Kidney (tissue), 14 donors: ENCODE results near the gene PABPN1. TPM values are rescaled to one million over a fixed set of nuclear protein-coding genes. Genes with fewer than 3 reads are reported as not detected.

ENCODE experiments used
- DNase-seq, 5 donors: peaks; one replicate each; pipeline ENCODE4 v3.0.0-alpha.2; 2013 to 2020
- FAIRE-seq: peaks from 2 replicates; lab custom pipeline; 2012; peaks lifted over from hg19 to GRCh38; lab: Jason Lieb, UNC
- H3K27ac ChIP-seq, 2 donors: one replicate each; pipeline ENCODE4 v1.7.0; 2013; ENCODE audit warnings: low read depth in 2 of 2, low read length in 2 of 2, inconsistent platforms in 1 of 2
- H3K27me3 ChIP-seq: one replicate; pipeline ENCODE4 v1.7.1; 2013; ENCODE audit warnings: low read length, inconsistent platforms; ENCODE audit not compliant: control insufficient read depth, insufficient read depth
- H3K36me3 ChIP-seq, 3 donors: one replicate each; pipeline versions ENCODE4 v1.7.0 to v1.7.1; 2013; ENCODE audit warnings: low read length in 3 of 3, control low read depth in 1 of 3, inconsistent platforms in 1 of 3; ENCODE audit not compliant: insufficient read depth in 3 of 3, control insufficient read depth in 2 of 3
- H3K4me1 ChIP-seq, 3 donors: one replicate each; pipeline versions ENCODE4 v1.7.0 to v1.7.1; 2013; ENCODE audit warnings: low read length in 3 of 3, inconsistent platforms in 1 of 3, low read depth in 1 of 3; ENCODE audit not compliant: control insufficient read depth in 2 of 3, insufficient read depth in 2 of 3
- H3K4me3 ChIP-seq, 3 donors: one replicate each; pipeline versions ENCODE4 v1.7.0 to v1.8.1; 2013; ENCODE audit warnings: low read length in 3 of 3, control low read depth in 1 of 3, inconsistent platforms in 1 of 3
- H3K9ac ChIP-seq, 3 donors: one replicate each; pipeline versions ENCODE4 v1.7.0 to v1.7.1; 2013; ENCODE audit warnings: low read length in 3 of 3, control low read depth in 1 of 3, inconsistent platforms in 1 of 3
- H3K9me3 ChIP-seq, 3 donors: one replicate each; pipeline versions ENCODE4 v1.7.0 to v1.7.1; 2013; ENCODE audit warnings: low read length in 3 of 3, control low read depth in 1 of 3, inconsistent platforms in 1 of 3; ENCODE audit not compliant: control insufficient read depth in 2 of 3, insufficient read depth in 1 of 3
- intact Hi-C: fragments of 100-400 bp; cut with DNase I; formaldehyde crosslinking; loops from one replicate; pipeline ENCODE4 v1.11.1; 2022
- polyA plus RNA-seq: library from polyadenylated mRNA; stranded (reverse); fragments of 350-450 nt; fragmentation: Illumina TruSeq; extraction: RNeasy Lipid Tissue Mini Kit (QIAGEN cat#74804); gene quantifications from one replicate; pipeline ENCODE4 v1.2.3, GENCODE V29; 2014; ENCODE audit warnings: low read depth, low replicate concordance; ENCODE audit not compliant: insufficient read depth
- total RNA-seq: library from RNA; stranded (reverse); fragmentation: NEBNext Ultra II Directional; extraction: Animal tissue kit (Norgen Biotek cat#: 25700); gene quantifications from one replicate; pipeline ENCODE4 v1.2.1, GENCODE V29; 2021
- TF ChIP-seq, protein P1 (sequence below): IDR thresholded peaks from 3 replicates; pipeline ENCODE4 v1.5.1; 2012; ENCODE audit warnings: mild to moderate bottlenecking, moderate library complexity, borderline replicate concordance; ENCODE audit not compliant: insufficient read depth; ENCODE audit errors: extremely low read depth
- donor health status: control.
- donor health status: control.
- donor health status: control.
- donor health status: control.
- donor health status: control.
- donor health status: DM: yes; HTN: yes; CAD: no.
- donor health status: Normal renal cell carcinoma (clear cell type).

The PABPN1 gene
- total and polyA plus RNA-seq, 2 donors from 2014 or later = 140 to 145 TPM

DNA sequence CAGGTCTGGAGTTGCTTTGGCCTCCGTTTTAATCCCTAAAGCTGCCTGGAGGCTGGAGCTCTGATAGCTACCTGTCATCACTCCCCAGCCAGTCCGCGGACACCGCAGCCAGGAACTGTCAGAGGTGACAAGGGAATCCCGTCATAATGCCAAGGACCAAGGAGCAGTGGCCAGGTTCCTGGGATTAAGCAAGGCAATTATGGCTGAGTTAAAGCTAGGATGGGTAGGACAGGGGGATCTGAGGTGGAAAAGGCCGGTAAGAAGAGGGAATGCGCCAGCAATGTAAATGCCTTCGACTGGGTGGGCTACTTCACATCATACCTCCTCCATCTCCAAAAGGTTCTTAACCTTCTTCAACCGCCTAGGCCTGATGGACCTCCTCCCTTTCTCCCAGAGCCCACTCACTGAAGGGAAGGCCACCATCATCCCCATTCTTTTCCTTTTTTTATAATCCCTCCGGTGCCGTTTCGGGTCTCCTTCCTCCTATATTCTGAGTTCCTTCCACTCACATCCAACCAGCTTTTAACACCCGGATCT is 20.5 kb upstream of the PABPN1 start:
- TF ChIP-seq, protein P1, sequence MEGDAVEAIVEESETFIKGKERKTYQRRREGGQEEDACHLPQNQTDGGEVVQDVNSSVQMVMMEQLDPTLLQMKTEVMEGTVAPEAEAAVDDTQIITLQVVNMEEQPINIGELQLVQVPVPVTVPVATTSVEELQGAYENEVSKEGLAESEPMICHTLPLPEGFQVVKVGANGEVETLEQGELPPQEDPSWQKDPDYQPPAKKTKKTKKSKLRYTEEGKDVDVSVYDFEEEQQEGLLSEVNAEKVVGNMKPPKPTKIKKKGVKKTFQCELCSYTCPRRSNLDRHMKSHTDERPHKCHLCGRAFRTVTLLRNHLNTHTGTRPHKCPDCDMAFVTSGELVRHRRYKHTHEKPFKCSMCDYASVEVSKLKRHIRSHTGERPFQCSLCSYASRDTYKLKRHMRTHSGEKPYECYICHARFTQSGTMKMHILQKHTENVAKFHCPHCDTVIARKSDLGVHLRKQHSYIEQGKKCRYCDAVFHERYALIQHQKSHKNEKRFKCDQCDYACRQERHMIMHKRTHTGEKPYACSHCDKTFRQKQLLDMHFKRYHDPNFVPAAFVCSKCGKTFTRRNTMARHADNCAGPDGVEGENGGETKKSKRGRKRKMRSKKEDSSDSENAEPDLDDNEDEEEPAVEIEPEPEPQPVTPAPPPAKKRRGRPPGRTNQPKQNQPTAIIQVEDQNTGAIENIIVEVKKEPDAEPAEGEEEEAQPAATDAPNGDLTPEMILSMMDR = no peak
- H3K4me1 ChIP-seq = peaks cover 3 to 15% (median 14%) of the 10 kb centered on the region in 3 donors
- peaks cover 0 to 3% (median 0%) of the 10 kb centered on the region in 3 donors for H3K36me3 ChIP-seq
- H3K4me3 ChIP-seq = peak overlapping the region; percentile 86 to 91 (median 88)
- H3K27me3 ChIP-seq = no peaks in the 10 kb centered on the region
- no peak for FAIRE-seq
- intact Hi-C loops = no loop called here
- peak in 2 of 5 donors; percentile 60 to 67 for DNase-seq
- H3K9me3 ChIP-seq = no peaks in the 10 kb centered on the region
- H3K27ac ChIP-seq = peak overlapping the region; percentile 94 to 98
- H3K9ac ChIP-seq = peak overlapping the region; percentile 75 to 99 (median 94)

DNA sequence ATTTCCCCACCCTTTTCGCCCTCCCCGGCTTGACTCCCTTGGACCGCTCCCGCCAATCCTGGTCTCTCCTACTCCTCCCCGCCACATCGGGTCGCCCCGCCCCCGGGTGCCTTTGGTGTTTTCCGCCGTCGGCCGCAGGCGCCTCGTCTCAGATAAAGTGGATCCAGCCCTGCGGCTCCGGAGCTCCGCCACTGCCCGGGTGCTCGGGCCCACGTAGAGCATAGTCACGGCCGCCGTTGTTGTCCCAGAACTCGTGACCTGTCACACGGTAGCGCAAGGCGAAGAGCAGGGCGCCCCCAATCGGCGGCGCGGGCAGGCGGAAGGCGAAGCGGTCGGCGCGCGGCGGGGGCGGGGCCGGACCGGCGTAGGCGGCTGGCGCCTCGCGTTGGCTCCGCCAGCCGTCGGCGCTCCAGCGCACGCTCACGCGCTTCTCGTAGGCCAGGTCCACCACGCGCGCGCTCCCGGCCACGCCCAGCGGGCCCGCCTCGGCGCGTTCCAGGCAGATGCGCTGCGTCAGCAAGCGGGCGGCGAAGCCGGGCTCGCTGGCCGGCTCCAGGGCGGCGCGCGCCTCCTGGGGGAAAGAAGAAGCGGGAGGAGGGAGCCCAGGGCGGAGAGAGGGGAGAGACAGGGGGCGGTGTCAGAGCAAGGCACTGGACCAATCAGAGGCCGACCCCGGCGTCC is 19.8 kb upstream of the PABPN1 start:
- DNase-seq (peak; percentile 98 to 100 (median 99)), FAIRE-seq (no peak)
- peaks cover 0 to 3% (median 0%) of the 10 kb centered on the region in 3 donors for H3K36me3 ChIP-seq
- H3K9me3 ChIP-seq = no peaks in the 10 kb centered on the region
- peak overlapping the region; percentile 75 to 91 (median 86) for H3K4me3 ChIP-seq
- peak overlapping the region; percentile 98 for H3K27ac ChIP-seq
- H3K9ac ChIP-seq = peak overlapping the region; percentile 22 to 77 (median 77)
- H3K4me1 ChIP-seq = peaks cover 3 to 20% (median 15%) of the 10 kb centered on the region in 3 donors
- TF ChIP-seq, protein P1 = peak; percentile 64
- intact Hi-C loops = no loop called here
- H3K27me3 ChIP-seq = no peaks in the 10 kb centered on the region

DNA sequence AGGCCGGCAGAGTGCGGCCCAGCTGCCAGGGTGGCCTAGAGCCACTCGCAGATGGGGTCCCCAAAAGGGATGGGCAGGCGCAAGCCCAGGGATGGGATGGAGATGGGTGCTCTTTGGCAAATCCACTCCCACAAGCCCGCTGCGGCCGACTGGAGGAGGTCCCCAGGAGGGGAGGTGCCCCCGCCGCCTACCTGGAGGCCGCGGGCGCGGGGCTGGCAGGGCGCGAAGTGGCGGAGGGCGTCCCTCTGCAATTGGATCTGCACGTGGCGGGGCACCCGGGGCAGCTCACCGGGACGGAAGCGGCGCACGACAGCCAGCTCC is 19.3 kb upstream of the PABPN1 start:
- Histone ChIP-seq H3K36me3 (peaks cover 0 to 3% (median 0%) of the 10 kb centered on the region in 3 donors), H3K4me1 (peaks cover 3 to 20% (median 15%) of the 10 kb centered on the region in 3 donors), H3K27ac (peak overlapping the region; percentile 92 to 96), H3K27me3 (no peaks in the 10 kb centered on the region), H3K4me3 (peak overlapping the region; percentile 75 to 91 (median 84)), H3K9ac (peak overlapping the region; percentile 22 to 77 (median 77)), H3K9me3 (no peaks in the 10 kb centered on the region)
- FAIRE-seq (no peak), DNase-seq (no peak)
- TF ChIP-seq, protein P1 = no peak
- intact Hi-C loops = no loop called here
